Subcutaneous adipose tissue (tissue), 4 donors: ENCODE measurements around the gene C18orf63. TPM values are rescaled to one million over a fixed set of nuclear protein-coding genes. Genes with fewer than 3 reads are reported as not detected.

ENCODE experiments used
- total RNA-seq, 4 donors: library from RNA; depleted of rRNA; stranded (reverse); fragments of >200 nt; gene quantifications; one replicate each; pipeline ENCODE4 v1.1.0, GENCODE V29; 2016
- TF ChIP-seq, protein P1 (sequence below): fragments of 450-650 bp; IDR thresholded peaks from one replicate; pipeline ENCODE4 v1.5.1; 2016; ENCODE audit warnings: low read depth, mild to moderate bottlenecking, control low read depth, antibody characterized with exemption, moderate library complexity

C18orf63 gene
- total RNA-seq, 4 donors from 2014 or later, result not detected

DNA sequence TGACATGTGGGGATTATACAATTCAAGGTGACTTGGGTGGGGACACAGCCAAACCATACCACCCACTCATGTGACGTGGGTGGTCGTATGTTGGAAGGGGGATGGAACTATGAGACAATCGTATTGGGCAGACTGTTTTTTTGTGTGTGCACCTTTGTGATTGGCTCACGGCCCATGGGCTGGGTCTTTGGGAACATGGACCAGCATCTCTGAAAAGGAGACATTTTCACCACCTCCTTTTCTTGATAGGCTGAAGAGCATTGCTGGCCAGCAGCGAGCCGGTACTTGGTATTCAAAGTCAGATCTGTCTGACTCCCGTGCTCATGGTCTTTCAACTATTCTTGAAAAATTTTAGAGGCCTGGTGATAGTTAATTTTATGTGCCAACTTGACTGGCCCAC, 79.4 kb downstream of the C18orf63 start:
- TF ChIP-seq, protein P1, sequence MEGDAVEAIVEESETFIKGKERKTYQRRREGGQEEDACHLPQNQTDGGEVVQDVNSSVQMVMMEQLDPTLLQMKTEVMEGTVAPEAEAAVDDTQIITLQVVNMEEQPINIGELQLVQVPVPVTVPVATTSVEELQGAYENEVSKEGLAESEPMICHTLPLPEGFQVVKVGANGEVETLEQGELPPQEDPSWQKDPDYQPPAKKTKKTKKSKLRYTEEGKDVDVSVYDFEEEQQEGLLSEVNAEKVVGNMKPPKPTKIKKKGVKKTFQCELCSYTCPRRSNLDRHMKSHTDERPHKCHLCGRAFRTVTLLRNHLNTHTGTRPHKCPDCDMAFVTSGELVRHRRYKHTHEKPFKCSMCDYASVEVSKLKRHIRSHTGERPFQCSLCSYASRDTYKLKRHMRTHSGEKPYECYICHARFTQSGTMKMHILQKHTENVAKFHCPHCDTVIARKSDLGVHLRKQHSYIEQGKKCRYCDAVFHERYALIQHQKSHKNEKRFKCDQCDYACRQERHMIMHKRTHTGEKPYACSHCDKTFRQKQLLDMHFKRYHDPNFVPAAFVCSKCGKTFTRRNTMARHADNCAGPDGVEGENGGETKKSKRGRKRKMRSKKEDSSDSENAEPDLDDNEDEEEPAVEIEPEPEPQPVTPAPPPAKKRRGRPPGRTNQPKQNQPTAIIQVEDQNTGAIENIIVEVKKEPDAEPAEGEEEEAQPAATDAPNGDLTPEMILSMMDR, result no peak

DNA sequence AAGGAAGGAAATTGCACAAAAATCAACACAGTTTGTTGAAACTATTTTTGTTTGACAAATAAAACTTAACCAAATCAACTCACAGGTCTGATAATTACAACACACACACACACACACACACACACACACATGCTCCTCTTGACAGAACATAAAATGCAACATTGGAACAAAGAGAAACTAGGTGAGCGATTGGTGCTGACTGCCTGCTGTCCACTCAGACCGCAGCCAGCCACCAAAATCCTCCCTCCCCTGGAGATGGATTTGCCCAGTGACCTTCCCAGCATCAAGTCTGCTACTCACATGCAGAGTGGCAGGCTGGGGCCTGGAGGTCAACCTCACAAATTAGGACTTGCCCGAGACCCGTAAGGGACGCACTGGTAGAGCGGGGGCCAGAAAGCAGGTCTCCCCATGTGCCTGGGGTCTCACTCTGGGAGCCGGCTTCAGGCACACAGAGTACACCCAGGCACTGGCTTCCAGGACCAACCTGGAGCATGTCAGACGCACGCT, 80.1 kb downstream of the C18orf63 start:
- TF ChIP-seq, protein P1, result no peak

DNA sequence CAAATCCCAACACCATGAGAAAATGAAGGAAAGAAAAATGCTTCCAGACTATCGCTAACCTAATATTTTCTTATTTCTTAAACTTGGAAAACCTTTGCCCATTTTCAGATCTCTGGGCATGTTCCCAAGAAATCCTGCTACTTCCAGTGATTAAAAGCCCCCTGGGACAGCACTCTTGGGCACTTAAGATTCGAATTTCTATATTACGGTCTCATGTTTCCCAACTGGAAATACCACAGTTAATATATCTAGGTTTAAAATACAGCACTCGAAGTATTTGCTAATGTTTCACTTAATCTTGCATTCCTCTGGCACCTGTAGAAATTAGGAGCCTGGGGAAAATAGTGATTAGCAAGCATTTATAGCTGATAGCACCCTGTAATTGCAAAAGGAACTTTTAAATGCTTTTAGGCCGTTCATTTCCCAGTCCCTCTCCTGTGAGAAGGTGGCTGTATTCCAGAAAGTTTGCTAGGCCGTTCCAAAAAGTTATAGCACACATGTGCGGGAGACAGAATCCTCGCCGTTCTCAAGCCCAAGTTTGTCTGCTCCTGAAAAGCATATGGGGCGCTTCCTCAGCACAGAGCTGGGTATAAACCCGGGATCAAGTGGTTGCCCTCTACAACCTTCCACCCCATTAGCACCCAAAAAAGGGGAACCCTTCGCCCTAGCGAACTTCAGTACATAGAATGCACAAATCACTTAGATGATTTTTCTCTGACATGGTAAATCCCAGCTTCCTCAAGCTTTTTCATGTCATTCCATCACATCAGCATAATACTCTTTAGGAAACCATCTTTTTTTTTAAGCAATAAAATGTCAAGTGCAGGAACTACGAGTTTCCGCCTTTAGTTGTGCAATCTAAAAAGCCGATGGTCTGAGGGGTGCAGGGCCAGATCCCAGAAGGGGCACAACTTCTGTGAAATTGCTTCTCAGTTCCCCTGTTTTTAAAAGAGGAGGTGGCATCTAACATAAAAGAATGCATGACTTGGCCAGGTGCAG, 80.8 kb downstream of the C18orf63 start:
- TF ChIP-seq, protein P1, result no peak

DNA sequence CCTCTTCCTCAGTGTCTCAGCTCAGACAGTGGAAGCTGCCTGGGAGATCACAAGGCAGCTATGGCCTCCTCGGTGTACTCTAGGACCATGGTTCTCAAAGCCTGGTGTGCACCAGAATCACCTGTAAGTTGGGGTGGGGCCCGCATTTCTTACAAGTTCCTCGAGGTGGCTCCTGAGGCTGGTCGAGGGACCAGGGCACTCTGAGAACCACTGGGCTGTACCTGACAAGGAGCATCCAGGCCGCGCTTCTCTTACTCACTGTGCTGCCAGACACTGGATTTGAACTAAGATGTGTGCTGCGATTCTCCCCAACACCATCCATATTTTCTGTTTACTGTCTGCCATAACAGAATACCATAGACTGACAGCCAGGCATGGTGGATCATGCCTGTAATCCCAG, 81.9 kb downstream of the C18orf63 start:
- TF ChIP-seq, protein P1, result no peak

DNA sequence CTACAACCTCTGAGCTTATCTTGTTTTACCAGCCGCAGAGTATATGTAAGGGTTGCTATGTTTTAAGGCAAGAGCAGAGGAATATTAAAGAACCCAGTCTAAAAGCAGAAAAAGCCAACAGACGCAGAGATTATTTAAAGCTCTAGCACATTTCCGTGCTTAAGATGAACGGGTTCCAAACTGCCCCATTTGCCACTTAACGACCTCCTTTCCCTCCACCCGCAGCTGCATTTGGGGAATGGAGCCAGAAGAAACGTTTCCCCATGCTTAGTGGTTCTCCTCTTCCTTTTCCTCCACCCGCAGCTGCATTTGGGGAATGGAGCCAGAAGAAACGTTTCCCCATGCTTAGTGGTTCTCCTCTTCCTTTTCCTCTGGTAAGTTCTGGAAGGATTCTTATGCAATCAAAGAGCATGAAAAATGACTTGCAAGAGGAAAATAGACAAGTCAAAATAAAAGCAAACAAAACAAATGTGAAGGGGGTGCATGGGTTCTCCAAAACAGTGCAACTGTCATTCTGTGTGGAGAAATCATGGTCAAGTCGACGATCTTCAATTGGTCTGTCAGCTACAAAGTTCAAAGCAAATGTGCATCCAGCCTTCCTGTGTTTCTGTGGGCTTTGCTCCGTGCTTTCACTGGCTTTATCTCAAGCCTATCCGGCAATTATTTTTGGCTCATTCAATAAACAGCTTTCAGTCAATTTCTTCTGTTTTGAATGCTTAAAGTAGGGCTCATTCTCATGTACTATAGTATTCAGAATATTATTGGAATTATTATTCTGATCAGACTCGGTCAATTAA, 83.7 kb downstream of the C18orf63 start:
- TF ChIP-seq, protein P1, result no peak

DNA sequence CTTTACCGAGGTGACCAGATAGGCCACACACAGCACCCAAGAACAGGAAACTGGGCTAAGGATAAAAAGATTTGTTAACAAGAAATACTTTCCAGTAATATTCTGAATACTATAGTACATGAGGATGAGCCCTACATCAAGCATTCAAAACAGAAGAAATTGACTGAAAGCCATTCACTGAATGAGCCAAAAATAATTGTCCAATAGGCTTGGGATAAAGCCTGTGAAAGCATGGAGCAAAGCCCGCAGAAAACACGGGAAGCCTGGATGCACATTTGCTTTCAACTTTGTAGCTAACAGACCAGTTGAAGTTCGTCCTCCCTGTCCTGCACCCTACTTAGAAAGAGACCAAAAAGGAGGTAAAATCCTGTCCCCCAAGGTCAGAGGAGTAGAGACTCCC, 85.2 kb downstream of the C18orf63 start:
- TF ChIP-seq, protein P1, result no peak
